ENCODE data around the gene RASL12. TPM values are rescaled to one million over a fixed set of nuclear protein-coding genes. Genes with fewer than 3 reads are reported as not detected.

Gene RASL12
- polyA plus RNA-seq, 2 of the 4 experiments (the other 2 are of a cell fraction) = 0.08 to 0.34 TPM

DNA sequence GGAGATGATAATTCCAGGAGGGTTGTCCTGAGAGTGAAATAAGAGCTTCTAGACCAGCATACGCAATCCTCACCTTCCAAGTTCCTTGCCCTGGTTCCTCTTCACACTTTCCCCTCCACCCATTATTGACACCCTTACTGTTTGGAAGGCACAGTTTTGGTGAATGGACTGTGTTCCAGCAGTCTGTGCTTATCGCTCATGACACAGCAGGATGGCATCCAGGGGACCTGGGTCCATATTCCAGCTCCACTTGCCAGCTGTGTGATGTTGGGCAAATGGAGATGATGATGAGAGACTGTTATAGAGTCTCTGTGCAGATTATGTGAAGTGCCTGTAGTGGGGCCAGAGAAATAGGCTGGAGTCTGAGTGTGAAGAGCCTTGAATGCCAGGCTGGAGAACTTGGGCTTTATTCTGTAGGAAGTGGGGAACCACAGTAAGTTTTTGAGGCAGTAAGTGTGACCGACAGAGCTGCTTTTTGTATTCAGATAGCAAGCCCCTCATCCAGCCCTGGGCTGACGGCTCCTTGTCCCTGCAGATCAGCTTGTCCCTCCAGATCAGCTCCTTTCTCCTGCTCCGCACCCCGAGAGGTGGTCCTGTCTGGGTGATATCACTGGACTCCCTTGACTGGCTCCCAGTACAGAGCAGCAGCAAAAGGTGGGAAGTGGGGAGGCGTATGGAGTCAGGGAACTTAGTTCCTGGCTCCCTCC is 16.9 kb upstream of the RASL12 start:
- Histone ChIP-seq H3K4me3 (no peak overlapping the region), H3K4me2 (no peak overlapping the region), H3K9me3 (no peaks in the 10 kb centered on the region), H3K27ac (no peak overlapping the region; a peak in 1 of 6 replicates), H3K4me1 (no peaks in the 10 kb centered on the region)
- DNase-seq (ENCODE audit: low read depth in 1 of 2, low spot score in 1 of 2) (no peak), ATAC-seq (no peak), FAIRE-seq (no peak)
- POLR2A ChIA-PET = no interaction called here
- no peak for TF ChIP-seq ZFP36 (IDR thresholded peaks at IDR 0.05; ENCODE audit: borderline replicate concordance, partially characterized antibody)
- TF ChIP-seq SMC3 (IDR thresholded peaks at IDR 0.05) = no peak
- no peak for TF ChIP-seq KDM5A (IDR thresholded peaks at IDR 0.05)
- TF ChIP-seq ESRRA (IDR thresholded peaks at IDR 0.05; ENCODE audit: borderline replicate concordance, low read length) = no peak
- TF ChIP-seq FOXS1 (CRISPR knock-in tag; IDR thresholded peaks at IDR 0.05) = no peak
- TF ChIP-seq JUNB (IDR thresholded peaks at IDR 0.05) = no peak
- no peak for TF ChIP-seq RCOR1 (IDR thresholded peaks at IDR 0.05; ENCODE audit: low read depth, low read length)
- TF ChIP-seq, protein P1, sequence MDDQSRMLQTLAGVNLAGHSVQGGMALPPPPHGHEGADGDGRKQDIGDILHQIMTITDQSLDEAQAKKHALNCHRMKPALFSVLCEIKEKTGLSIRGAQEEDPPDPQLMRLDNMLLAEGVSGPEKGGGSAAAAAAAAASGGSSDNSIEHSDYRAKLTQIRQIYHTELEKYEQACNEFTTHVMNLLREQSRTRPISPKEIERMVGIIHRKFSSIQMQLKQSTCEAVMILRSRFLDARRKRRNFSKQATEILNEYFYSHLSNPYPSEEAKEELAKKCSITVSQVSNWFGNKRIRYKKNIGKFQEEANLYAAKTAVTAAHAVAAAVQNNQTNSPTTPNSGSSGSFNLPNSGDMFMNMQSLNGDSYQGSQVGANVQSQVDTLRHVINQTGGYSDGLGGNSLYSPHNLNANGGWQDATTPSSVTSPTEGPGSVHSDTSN (IDR thresholded peaks at IDR 0.05) = no peak
- no peak for TF ChIP-seq MAFK (IDR thresholded peaks at IDR 0.05; ENCODE audit: partially characterized antibody)
- TF ChIP-seq HDAC2 (IDR thresholded peaks at IDR 0.05) = no peak
- no peak for TF ChIP-seq EHMT2 (IDR thresholded peaks at IDR 0.05; ENCODE audit: low read depth)
- no peak for TF ChIP-seq JUN (IDR thresholded peaks at IDR 0.05)
- TF ChIP-seq NPAS2 (CRISPR knock-in tag; IDR thresholded peaks at IDR 0.05; ENCODE audit: borderline replicate concordance) = no peak
- TF ChIP-seq, protein P2, sequence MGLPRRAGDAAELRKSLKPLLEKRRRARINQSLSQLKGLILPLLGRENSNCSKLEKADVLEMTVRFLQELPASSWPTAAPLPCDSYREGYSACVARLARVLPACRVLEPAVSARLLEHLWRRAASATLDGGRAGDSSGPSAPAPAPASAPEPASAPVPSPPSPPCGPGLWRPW (IDR thresholded peaks at IDR 0.05) = no peak
- TF ChIP-seq, protein P3, sequence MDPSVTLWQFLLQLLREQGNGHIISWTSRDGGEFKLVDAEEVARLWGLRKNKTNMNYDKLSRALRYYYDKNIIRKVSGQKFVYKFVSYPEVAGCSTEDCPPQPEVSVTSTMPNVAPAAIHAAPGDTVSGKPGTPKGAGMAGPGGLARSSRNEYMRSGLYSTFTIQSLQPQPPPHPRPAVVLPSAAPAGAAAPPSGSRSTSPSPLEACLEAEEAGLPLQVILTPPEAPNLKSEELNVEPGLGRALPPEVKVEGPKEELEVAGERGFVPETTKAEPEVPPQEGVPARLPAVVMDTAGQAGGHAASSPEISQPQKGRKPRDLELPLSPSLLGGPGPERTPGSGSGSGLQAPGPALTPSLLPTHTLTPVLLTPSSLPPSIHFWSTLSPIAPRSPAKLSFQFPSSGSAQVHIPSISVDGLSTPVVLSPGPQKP (IDR thresholded peaks at IDR 0.05; ENCODE audit: low read depth, low read length) = no peak
- no peak for TF ChIP-seq PHF8 (IDR thresholded peaks at IDR 0.05; ENCODE audit: borderline replicate concordance, low read depth)
- CTCF ChIA-PET = interaction anchor here (2.3 to 32.9 kb wide), 5 partner anchors 9 to 51 kb away, joined by 11 to 1280 read pairs (median 75); partner anchors contain the start of genes KBTBD13, MTFMT, RASL12 and SLC51B
- 78% methylated on average over 7 of the region's 7 CpGs for WGBS (ENCODE audit: missing lambda C conversion rate)

DNA sequence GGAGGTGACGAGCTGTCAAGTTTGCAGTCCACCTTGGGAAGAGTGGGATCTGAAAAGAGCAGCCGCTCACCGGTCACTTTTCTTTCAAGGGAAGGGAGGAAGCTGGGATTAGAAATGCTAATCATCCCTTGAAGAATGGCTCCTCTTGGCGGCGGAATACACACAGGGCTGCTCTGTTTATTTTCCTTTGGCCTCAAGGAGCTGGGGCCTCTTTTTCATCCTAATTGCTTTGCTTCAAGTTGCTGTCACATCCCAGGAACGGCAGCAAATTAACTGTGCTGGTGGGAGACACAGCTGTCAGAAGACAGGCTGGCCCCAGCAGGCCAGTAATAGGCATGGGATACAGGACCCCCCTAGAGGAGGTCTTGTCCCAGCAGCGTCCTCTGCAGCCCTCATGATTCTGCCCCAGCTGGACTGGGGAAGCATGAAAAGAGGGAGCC is 15.5 kb upstream of the RASL12 start:
- DNase-seq (ENCODE audit: low read depth in 1 of 2, low spot score in 1 of 2) (no peak), FAIRE-seq (no peak), ATAC-seq (no peak)
- Histone ChIP-seq H3K9me3 (no peaks in the 10 kb centered on the region), H3K4me3 (no peak overlapping the region), H3K27ac (no peak overlapping the region), H3K4me2 (no peak overlapping the region), H3K4me1 (peaks cover under 1% of the 10 kb centered on the region; the same call in 1 of the 3 replicates)
- TF ChIP-seq, protein P4, sequence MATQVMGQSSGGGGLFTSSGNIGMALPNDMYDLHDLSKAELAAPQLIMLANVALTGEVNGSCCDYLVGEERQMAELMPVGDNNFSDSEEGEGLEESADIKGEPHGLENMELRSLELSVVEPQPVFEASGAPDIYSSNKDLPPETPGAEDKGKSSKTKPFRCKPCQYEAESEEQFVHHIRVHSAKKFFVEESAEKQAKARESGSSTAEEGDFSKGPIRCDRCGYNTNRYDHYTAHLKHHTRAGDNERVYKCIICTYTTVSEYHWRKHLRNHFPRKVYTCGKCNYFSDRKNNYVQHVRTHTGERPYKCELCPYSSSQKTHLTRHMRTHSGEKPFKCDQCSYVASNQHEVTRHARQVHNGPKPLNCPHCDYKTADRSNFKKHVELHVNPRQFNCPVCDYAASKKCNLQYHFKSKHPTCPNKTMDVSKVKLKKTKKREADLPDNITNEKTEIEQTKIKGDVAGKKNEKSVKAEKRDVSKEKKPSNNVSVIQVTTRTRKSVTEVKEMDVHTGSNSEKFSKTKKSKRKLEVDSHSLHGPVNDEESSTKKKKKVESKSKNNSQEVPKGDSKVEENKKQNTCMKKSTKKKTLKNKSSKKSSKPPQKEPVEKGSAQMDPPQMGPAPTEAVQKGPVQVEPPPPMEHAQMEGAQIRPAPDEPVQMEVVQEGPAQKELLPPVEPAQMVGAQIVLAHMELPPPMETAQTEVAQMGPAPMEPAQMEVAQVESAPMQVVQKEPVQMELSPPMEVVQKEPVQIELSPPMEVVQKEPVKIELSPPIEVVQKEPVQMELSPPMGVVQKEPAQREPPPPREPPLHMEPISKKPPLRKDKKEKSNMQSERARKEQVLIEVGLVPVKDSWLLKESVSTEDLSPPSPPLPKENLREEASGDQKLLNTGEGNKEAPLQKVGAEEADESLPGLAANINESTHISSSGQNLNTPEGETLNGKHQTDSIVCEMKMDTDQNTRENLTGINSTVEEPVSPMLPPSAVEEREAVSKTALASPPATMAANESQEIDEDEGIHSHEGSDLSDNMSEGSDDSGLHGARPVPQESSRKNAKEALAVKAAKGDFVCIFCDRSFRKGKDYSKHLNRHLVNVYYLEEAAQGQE (IDR thresholded peaks at IDR 0.05) = no peak
- no peak for TF ChIP-seq EHMT2 (IDR thresholded peaks at IDR 0.05; ENCODE audit: low read depth)
- ChIA-PET POLR2A (interaction anchor here (0.6 kb wide), 1 partner anchor 9 kb away, joined by 4 read pairs; no protein-coding TSS in a partner anchor), CTCF (interaction anchor here (2.5 to 32.9 kb wide), 4 partner anchors 8 to 50 kb away, joined by 11 to 1280 read pairs (median 164); partner anchors contain the start of genes KBTBD13, MTFMT, RASL12 and SLC51B)
- 77% methylated on average over 7 of the region's 7 CpGs for WGBS (ENCODE audit: missing lambda C conversion rate)
